Measurements from ENCODE around the gene SCAI.

- no peak for TF ChIP-seq CTCF (IDR thresholded peaks at IDR 0.05)
- TF ChIP-seq POLR2A (IDR thresholded peaks at IDR 0.05): no peak
Observed at GRCh38 chr9:125140576-125140975, 2.8 kb downstream of the SCAI start.

Measured in ovary (tissue), 3 donors.